ENCODE measurements around the gene IGSF23.

Gene IGSF23

GRCh38 chr19:44635581-44636438, 22.4 kb downstream of the IGSF23 start:
- no peak overlapping the region for H3K27ac Mint-ChIP-seq
- no peak overlapping the region for H3K4me3 Mint-ChIP-seq
- peaks cover 3% of the 10 kb centered on the region for H3K9me3 Mint-ChIP-seq
- no peaks in the 10 kb centered on the region for H3K27me3 Mint-ChIP-seq (ENCODE audit: low read depth)
- no peaks in the 10 kb centered on the region for H3K36me3 Mint-ChIP-seq (ENCODE audit: low read depth)
- H3K4me1 Mint-ChIP-seq (ENCODE audit: low read depth) = no peaks in the 10 kb centered on the region

- Mint-ChIP-seq H3K36me3 (ENCODE audit: low read depth) (no peaks in the 10 kb centered on the region), H3K27ac (no peak overlapping the region), H3K4me3 (no peak overlapping the region), H3K9me3 (peaks cover 3% of the 10 kb centered on the region), H3K27me3 (ENCODE audit: low read depth) (peaks cover 4% of the 10 kb centered on the region), H3K4me1 (ENCODE audit: low read depth) (no peaks in the 10 kb centered on the region)
These were observed 23.4 kb downstream of the IGSF23 start for GRCh38 chr19:44636439-44637389.

GRCh38 chr19:44637390-44637764, 24.0 kb downstream of the IGSF23 start:
- Mint-ChIP-seq H3K27ac (no peak overlapping the region), H3K4me3 (no peak overlapping the region), H3K4me1 (ENCODE audit: low read depth) (no peaks in the 10 kb centered on the region), H3K36me3 (ENCODE audit: low read depth) (no peaks in the 10 kb centered on the region), H3K27me3 (ENCODE audit: low read depth) (peaks cover 7% of the 10 kb centered on the region), H3K9me3 (peaks cover 3% of the 10 kb centered on the region)

GRCh38 chr19:44640518-44640917, 27.2 kb downstream of the IGSF23 start:
- no peaks in the 10 kb centered on the region for H3K36me3 Mint-ChIP-seq (ENCODE audit: low read depth)
- H3K27me3 Mint-ChIP-seq (ENCODE audit: low read depth) = peaks cover 16% of the 10 kb centered on the region
- H3K27ac Mint-ChIP-seq = no peak overlapping the region
- H3K9me3 Mint-ChIP-seq = no peaks in the 10 kb centered on the region
- H3K4me1 Mint-ChIP-seq (ENCODE audit: low read depth) = peaks cover 3% of the 10 kb centered on the region
- no peak overlapping the region for H3K4me3 Mint-ChIP-seq

- Mint-ChIP-seq H3K27ac (no peak overlapping the region), H3K4me3 (no peak overlapping the region), H3K4me1 (ENCODE audit: low read depth) (peaks cover 3% of the 10 kb centered on the region), H3K9me3 (no peaks in the 10 kb centered on the region), H3K27me3 (ENCODE audit: low read depth) (peaks cover 16% of the 10 kb centered on the region), H3K36me3 (ENCODE audit: low read depth) (no peaks in the 10 kb centered on the region)
These were observed 28.3 kb downstream of the IGSF23 start for GRCh38 chr19:44641501-44642265.

GRCh38 chr19:44642377-44642776, 29.0 kb downstream of the IGSF23 start:
- no peaks in the 10 kb centered on the region for H3K9me3 Mint-ChIP-seq
- no peak overlapping the region for H3K27ac Mint-ChIP-seq
- H3K27me3 Mint-ChIP-seq (ENCODE audit: low read depth) = peaks cover 16% of the 10 kb centered on the region
- no peaks in the 10 kb centered on the region for H3K36me3 Mint-ChIP-seq (ENCODE audit: low read depth)
- no peak overlapping the region for H3K4me3 Mint-ChIP-seq
- peaks cover 3% of the 10 kb centered on the region for H3K4me1 Mint-ChIP-seq (ENCODE audit: low read depth)

- Mint-ChIP-seq H3K27me3 (ENCODE audit: low read depth) (peaks cover 16% of the 10 kb centered on the region), H3K4me3 (peak within 1 kb of the TSS; percentile 72), H3K4me1 (ENCODE audit: low read depth) (peaks cover 3% of the 10 kb centered on the region), H3K36me3 (ENCODE audit: low read depth) (no peaks in the 10 kb centered on the region), H3K9me3 (no peaks in the 10 kb centered on the region), H3K27ac (no peak within 1 kb of the TSS)
These were observed 30.4 kb downstream of the IGSF23 start, which contains the start of gene PVR for GRCh38 chr19:44643605-44644401. PVR (plus strand) TSS chr19:44643910; CDS start chr19:44644097, 187 bp downstream.

GRCh38 chr19:44644402-44645016, 31.1 kb downstream of the IGSF23 start:
- Mint-ChIP-seq H3K27ac (no peak overlapping the region), H3K4me3 (peak overlapping the region; percentile 68), H3K9me3 (no peaks in the 10 kb centered on the region), H3K36me3 (ENCODE audit: low read depth) (no peaks in the 10 kb centered on the region), H3K4me1 (ENCODE audit: low read depth) (peaks cover 3% of the 10 kb centered on the region), H3K27me3 (ENCODE audit: low read depth) (peaks cover 16% of the 10 kb centered on the region)

- Mint-ChIP-seq H3K4me1 (ENCODE audit: low read depth) (peaks cover 3% of the 10 kb centered on the region), H3K4me3 (no peak overlapping the region), H3K9me3 (no peaks in the 10 kb centered on the region), H3K27me3 (ENCODE audit: low read depth) (peaks cover 16% of the 10 kb centered on the region), H3K27ac (no peak overlapping the region), H3K36me3 (ENCODE audit: low read depth) (no peaks in the 10 kb centered on the region)
These were observed 32.2 kb downstream of the IGSF23 start for GRCh38 chr19:44645407-44646048.

GRCh38 chr19:44646049-44646416, 32.7 kb downstream of the IGSF23 start:
- Mint-ChIP-seq H3K27me3 (ENCODE audit: low read depth) (peaks cover 16% of the 10 kb centered on the region), H3K36me3 (ENCODE audit: low read depth) (no peaks in the 10 kb centered on the region), H3K9me3 (no peaks in the 10 kb centered on the region), H3K4me3 (no peak overlapping the region), H3K4me1 (ENCODE audit: low read depth) (peaks cover 3% of the 10 kb centered on the region), H3K27ac (no peak overlapping the region)

GRCh38 chr19:44647144-44647543, 33.8 kb downstream of the IGSF23 start:
- peaks cover 3% of the 10 kb centered on the region for H3K4me1 Mint-ChIP-seq (ENCODE audit: low read depth)
- H3K4me3 Mint-ChIP-seq = no peak overlapping the region
- no peak overlapping the region for H3K27ac Mint-ChIP-seq
- no peaks in the 10 kb centered on the region for H3K9me3 Mint-ChIP-seq
- H3K27me3 Mint-ChIP-seq (ENCODE audit: low read depth) = peaks cover 11% of the 10 kb centered on the region
- H3K36me3 Mint-ChIP-seq (ENCODE audit: low read depth) = no peaks in the 10 kb centered on the region

- H3K4me3 Mint-ChIP-seq = no peak overlapping the region
- no peak overlapping the region for H3K27ac Mint-ChIP-seq
- H3K9me3 Mint-ChIP-seq = no peaks in the 10 kb centered on the region
- H3K36me3 Mint-ChIP-seq (ENCODE audit: low read depth) = no peaks in the 10 kb centered on the region
- no peaks in the 10 kb centered on the region for H3K4me1 Mint-ChIP-seq (ENCODE audit: low read depth)
- H3K27me3 Mint-ChIP-seq (ENCODE audit: low read depth) = no peaks in the 10 kb centered on the region
These were observed 35.4 kb downstream of the IGSF23 start for GRCh38 chr19:44648631-44649251.

Data from T-helper 1 cell treated with Interleukin-12 subunit alpha and Interleukin-12 subunit beta and Interleukin-4 antibody, amounts not matched to agents 30 μg/mL and 1 μg/mL, for 36 hours (primary cell).